T-helper 2 cell (primary cell): ENCODE results near the gene TIGD4.
"Not testable (repeated sequence)": the region's sequence is repeated elsewhere in the genome, so short reads cannot be mapped to it uniquely, and the experiment has no call there.

Source experiments
- DNase-seq, 5 experiments: peaks; one replicate each; pipeline versions ENCODE4 v3.0.0 to v3.0.0-alpha.2; 2012 to 2022

Gene TIGD4

GRCh38 chr4:152780267-152780778, 793 bp upstream of the TIGD4 start:
- peak in 2 of 5 experiments; percentile 69 to 80 for DNase-seq

- DNase-seq, result peak in 1 of 5 experiments; percentile 66
These were observed 646 bp downstream of the TIGD4 start for GRCh38 chr4:152778656-152779512.

GRCh38 chr4:152777488-152777887, 2.0 kb downstream of the TIGD4 start:
- DNase-seq, result no peak

- no peak for DNase-seq
These were observed 3.2 kb downstream of the TIGD4 start for GRCh38 chr4:152776352-152776751.

- no peak for DNase-seq
These were observed 5.6 kb downstream of the TIGD4 start for GRCh38 chr4:152773953-152774352.

GRCh38 chr4:152773339-152773738, 6.2 kb downstream of the TIGD4 start:
- no peak for DNase-seq

- peak in 1 of 5 experiments; percentile 73 for DNase-seq
These were observed 7.6 kb downstream of the TIGD4 start for GRCh38 chr4:152771741-152772533.

- not testable (repeated sequence) for DNase-seq
These were observed 14.3 kb downstream of the TIGD4 start for GRCh38 chr4:152765069-152765737.

- DNase-seq, result no peak
These were observed 15.7 kb downstream of the TIGD4 start for GRCh38 chr4:152763796-152764195.

- DNase-seq, result no peak
These were observed 30.9 kb downstream of the TIGD4 start for GRCh38 chr4:152748619-152749018.

- no peak for DNase-seq
These were observed 32.1 kb downstream of the TIGD4 start for GRCh38 chr4:152747444-152747843.

GRCh38 chr4:152738827-152739226, 40.7 kb downstream of the TIGD4 start:
- DNase-seq, result no peak

- no peak for DNase-seq
These were observed 43.6 kb downstream of the TIGD4 start for GRCh38 chr4:152735906-152736305.

- peak in 1 of 5 experiments; percentile 44 for DNase-seq
These were observed 44.1 kb downstream of the TIGD4 start for GRCh38 chr4:152735396-152735859.

GRCh38 chr4:152734699-152735050, 44.9 kb downstream of the TIGD4 start:
- DNase-seq, result no peak

GRCh38 chr4:152734015-152734698, 45.4 kb downstream of the TIGD4 start:
- DNase-seq, result no peak

GRCh38 chr4:152731997-152732396, 47.5 kb downstream of the TIGD4 start:
- DNase-seq, result no peak

GRCh38 chr4:152729466-152729865, 50.1 kb downstream of the TIGD4 start:
- DNase-seq, result no peak

GRCh38 chr4:152728343-152728742, 51.2 kb downstream of the TIGD4 start:
- DNase-seq, result no peak

GRCh38 chr4:152727784-152728183, 51.7 kb downstream of the TIGD4 start:
- DNase-seq, result no peak

GRCh38 chr4:152724494-152724893, 55.0 kb downstream of the TIGD4 start:
- DNase-seq, result no peak

GRCh38 chr4:152723236-152723635, 56.3 kb downstream of the TIGD4 start:
- DNase-seq, result no peak
